GDM1 (cell line): ENCODE measurements around the gene COL27A1.

Experiments used
- DNase-seq: peaks from one replicate; lab custom pipeline; 2025; lab: John Stamatoyannopoulos, UW

COL27A1 gene

GRCh38 chr9:114272739-114273431 is 117.5 kb downstream of the COL27A1 start:
- DNase-seq = no peak

GRCh38 chr9:114273461-114273881 is 118.1 kb downstream of the COL27A1 start:
- no peak for DNase-seq

- no peak for DNase-seq
Observed at GRCh38 chr9:114274217-114274616, 118.9 kb downstream of the COL27A1 start.

- no peak for DNase-seq
Observed at GRCh38 chr9:114275246-114276004, 120.1 kb downstream of the COL27A1 start.

GRCh38 chr9:114276908-114277821 is 121.8 kb downstream of the COL27A1 start:
- no peak for DNase-seq

GRCh38 chr9:114278356-114278755 is 123.0 kb downstream of the COL27A1 start:
- no peak for DNase-seq

- DNase-seq = no peak
Observed at GRCh38 chr9:114278881-114279570, 123.7 kb downstream of the COL27A1 start.

- no peak for DNase-seq
Observed at GRCh38 chr9:114279693-114280092, 124.4 kb downstream of the COL27A1 start.

GRCh38 chr9:114280636-114281472 is 125.5 kb downstream of the COL27A1 start:
- no peak for DNase-seq

GRCh38 chr9:114281473-114282103 is 126.3 kb downstream of the COL27A1 start:
- no peak for DNase-seq

- DNase-seq = no peak
Observed at GRCh38 chr9:114282104-114282485, 126.8 kb downstream of the COL27A1 start.

- DNase-seq = no peak
Observed at GRCh38 chr9:114282507-114282906, 127.2 kb downstream of the COL27A1 start.

- peak; percentile 10 for DNase-seq
Observed at GRCh38 chr9:114282926-114283325, 127.6 kb downstream of the COL27A1 start.

GRCh38 chr9:114283551-114284111 is 128.3 kb downstream of the COL27A1 start:
- no peak for DNase-seq

GRCh38 chr9:114284316-114285060 is 129.2 kb downstream of the COL27A1 start:
- no peak for DNase-seq

GRCh38 chr9:114285166-114285867 is 130.0 kb downstream of the COL27A1 start:
- DNase-seq = no peak

- no peak for DNase-seq
Observed at GRCh38 chr9:114286146-114286679, 130.9 kb downstream of the COL27A1 start.

- DNase-seq = no peak
Observed at GRCh38 chr9:114287001-114287762, 131.8 kb downstream of the COL27A1 start.
